Activated T-cell treated with anti-CD3 and anti-CD28 coated beads, Interleukin-2, amount 50 U/mL, for 4 hours (primary cell): ENCODE measurements around the gene PIP5K1C. TPM values are rescaled to one million over a fixed set of nuclear protein-coding genes. Genes with fewer than 3 reads are reported as not detected.

Experiments used
- ATAC-seq, 2 donors: fragments of 200-7000 bp; cut with Tn5 transposase; one replicate each; pipeline ENCODE4 v1.10.0; 2021
- DNase-seq: peaks from one replicate; pipeline ENCODE4 v3.0.0-alpha.2; 2020
- H3K27me3 Mint-ChIP-seq: one replicate; pipeline ENCODE4 v1.8.0; 2021; ENCODE audit warnings: low read depth, mixed read lengths
- H3K36me3 Mint-ChIP-seq: one replicate; pipeline ENCODE4 v1.8.0; 2022; ENCODE audit warnings: mixed read lengths; ENCODE audit not compliant: insufficient read depth
- H3K4me1 Mint-ChIP-seq: one replicate; pipeline ENCODE4 v1.8.0; 2021; ENCODE audit warnings: low read depth, mixed read lengths
- H3K4me3 Mint-ChIP-seq: one replicate; pipeline ENCODE4 v1.8.0; 2021; ENCODE audit warnings: mild to moderate bottlenecking, moderate library complexity, mixed read lengths
- H3K9me3 Mint-ChIP-seq: one replicate; pipeline ENCODE4 v1.8.0; 2021; ENCODE audit warnings: mixed read lengths
- total RNA-seq, 3 donors: library from RNA; stranded (reverse); gene quantifications; one replicate each; pipeline ENCODE4 v1.2.1, GENCODE V29; 2021

Gene PIP5K1C, protein sequence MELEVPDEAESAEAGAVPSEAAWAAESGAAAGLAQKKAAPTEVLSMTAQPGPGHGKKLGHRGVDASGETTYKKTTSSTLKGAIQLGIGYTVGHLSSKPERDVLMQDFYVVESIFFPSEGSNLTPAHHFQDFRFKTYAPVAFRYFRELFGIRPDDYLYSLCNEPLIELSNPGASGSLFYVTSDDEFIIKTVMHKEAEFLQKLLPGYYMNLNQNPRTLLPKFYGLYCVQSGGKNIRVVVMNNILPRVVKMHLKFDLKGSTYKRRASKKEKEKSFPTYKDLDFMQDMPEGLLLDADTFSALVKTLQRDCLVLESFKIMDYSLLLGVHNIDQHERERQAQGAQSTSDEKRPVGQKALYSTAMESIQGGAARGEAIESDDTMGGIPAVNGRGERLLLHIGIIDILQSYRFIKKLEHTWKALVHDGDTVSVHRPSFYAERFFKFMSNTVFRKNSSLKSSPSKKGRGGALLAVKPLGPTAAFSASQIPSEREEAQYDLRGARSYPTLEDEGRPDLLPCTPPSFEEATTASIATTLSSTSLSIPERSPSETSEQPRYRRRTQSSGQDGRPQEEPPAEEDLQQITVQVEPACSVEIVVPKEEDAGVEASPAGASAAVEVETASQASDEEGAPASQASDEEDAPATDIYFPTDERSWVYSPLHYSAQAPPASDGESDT
- 10 to 100 TPM; 12.1 to 20.9 (median 16.7) TPM for total RNA-seq

DNA sequence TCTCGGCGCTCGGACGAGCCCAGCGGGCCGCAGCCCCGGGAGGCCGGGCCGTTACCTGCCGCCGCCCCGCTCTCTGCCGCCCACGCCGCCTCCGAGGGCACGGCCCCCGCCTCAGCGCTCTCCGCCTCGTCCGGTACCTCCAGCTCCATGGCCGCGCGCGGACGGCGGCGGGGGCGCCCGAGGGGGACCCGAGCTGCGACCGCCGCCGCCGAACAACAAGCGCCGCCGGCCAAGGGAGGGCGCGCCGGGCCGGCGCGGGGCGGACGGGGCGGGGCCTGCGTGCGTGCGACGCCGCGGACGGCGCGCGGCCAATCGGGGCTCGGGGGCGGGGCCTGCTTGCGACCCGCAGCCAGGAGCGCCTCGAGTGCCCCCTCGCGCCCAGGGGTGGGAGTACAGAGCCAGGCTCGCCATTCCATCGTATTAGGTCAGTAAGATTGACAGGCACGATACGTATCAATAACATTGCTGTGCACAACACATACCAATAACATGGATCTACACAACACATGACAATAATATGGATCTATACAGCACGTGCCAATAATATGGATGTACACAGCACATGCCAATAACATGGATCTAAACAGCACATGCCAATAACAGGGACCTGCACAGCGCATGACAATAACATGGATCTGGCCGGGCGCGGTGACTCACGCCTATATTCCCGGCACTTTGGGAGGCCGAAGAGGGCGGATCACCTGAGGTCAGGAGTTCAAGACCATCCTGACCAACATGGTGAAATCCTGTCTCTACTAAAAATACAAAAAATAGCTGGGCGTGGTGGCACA, at the start of gene PIP5K1C:
Gene PIP5K1C (minus strand): TSS at position 227 of the 791 bp plus-strand sequence. CDS start 78 bp downstream, at position 149.
- Mint-ChIP-seq H3K4me3 (peak within 1 kb of the TSS; percentile 90), H3K27me3 (no peaks in the 10 kb centered on the region), H3K36me3 (no peaks in the 10 kb centered on the region), H3K4me1 (peaks cover 21% of the 10 kb centered on the region), H3K9me3 (no peaks in the 10 kb centered on the region)
- DNase-seq = peak; percentile 94
- peak; percentile 97 to 98 for ATAC-seq

DNA sequence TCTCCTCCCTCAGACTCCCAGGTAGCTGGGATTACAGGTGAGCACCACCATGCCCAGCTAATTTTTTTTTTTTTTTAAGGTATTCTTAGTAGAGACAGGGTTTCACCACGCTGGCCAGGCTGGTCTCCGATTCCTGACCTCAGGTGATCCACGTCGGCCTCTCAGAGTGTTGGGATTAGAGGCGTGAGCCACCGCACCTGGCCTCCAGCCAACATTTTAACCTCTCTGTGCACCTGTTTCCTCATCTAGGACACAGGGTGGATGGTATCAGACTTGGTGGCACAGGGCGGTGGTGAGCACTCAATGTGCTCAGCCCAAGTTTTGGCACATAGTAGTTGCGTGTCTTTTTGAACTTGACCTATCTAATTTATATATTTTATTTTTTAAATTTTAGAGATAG, 48.7 kb upstream of the PIP5K1C start:
- peaks cover 18% of the 10 kb centered on the region for H3K36me3 Mint-ChIP-seq
- H3K27me3 Mint-ChIP-seq = no peaks in the 10 kb centered on the region
- no peaks in the 10 kb centered on the region for H3K9me3 Mint-ChIP-seq
- no peaks in the 10 kb centered on the region for H3K4me1 Mint-ChIP-seq
- DNase-seq = no peak
- H3K4me3 Mint-ChIP-seq = no peak overlapping the region
- ATAC-seq = no peak

DNA sequence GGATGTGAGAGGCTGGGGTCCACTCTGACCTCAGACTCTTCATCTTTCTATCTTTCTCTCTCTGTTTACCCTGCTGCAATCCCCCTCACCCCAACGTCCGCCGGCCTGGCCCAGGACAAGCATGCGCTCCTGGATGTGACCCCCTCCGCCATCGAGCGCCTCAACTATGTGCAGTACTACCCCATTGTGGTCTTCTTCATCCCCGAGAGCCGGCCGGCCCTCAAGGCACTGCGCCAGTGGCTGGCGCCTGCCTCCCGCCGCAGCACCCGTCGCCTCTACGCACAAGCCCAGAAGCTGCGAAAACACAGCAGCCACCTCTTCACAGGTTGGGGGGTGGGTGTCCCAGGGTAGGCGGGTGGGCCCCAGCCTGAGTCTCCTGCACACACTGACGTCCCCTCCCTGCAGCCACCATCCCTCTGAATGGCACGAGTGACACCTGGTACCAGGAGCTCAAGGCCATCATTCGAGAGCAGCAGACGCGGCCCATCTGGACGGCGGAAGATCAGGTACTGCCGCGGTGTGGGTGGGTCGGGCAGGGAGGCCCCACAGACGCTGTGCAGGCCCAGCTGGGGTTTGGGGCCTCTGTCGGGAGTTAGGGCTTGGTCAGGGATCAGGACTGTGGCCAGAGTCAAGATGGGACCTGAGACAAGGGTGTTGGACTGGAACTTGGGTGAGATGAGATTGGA, 46.2 kb upstream of the PIP5K1C start:
- H3K27me3 Mint-ChIP-seq = no peaks in the 10 kb centered on the region
- H3K4me3 Mint-ChIP-seq = no peak overlapping the region
- H3K9me3 Mint-ChIP-seq = no peaks in the 10 kb centered on the region
- H3K4me1 Mint-ChIP-seq = no peaks in the 10 kb centered on the region
- DNase-seq (no peak), ATAC-seq (no peak)
- H3K36me3 Mint-ChIP-seq = peaks cover 16% of the 10 kb centered on the region

DNA sequence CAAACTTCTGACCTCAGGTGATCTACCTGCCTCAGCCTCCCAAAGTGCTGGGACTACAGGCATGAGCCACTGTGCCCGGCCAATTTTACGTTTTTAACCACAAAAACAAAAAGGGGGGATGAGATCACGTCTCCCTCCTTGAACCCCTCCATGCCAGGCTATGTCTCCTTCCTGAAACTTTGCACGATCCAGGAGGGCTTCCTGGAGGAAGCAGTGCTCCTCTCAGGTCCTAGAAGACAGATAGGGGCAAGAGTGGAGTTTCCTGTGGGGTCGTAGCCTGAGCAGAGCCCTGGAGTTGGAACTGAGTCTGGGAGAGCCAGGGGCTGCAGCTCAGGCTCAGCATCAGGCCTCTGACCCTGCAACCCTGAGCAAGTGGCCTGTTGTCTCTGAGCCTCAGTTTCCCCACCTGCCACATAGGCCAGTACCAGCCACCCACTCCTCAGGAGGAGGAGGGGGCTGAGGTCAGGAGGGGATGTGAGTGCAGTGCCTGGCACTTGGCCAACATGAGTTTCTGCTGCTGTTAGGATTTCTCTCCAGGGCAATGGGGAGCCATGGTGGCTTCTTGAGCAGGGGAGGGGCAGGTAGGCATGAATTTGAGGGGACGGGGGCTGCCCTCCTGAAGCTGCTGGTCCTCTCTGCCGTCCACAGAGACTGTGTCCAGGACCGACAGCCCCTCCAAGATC, 45.2 kb upstream of the PIP5K1C start:
- Mint-ChIP-seq H3K36me3 (peaks cover 11% of the 10 kb centered on the region), H3K4me1 (no peaks in the 10 kb centered on the region)

DNA sequence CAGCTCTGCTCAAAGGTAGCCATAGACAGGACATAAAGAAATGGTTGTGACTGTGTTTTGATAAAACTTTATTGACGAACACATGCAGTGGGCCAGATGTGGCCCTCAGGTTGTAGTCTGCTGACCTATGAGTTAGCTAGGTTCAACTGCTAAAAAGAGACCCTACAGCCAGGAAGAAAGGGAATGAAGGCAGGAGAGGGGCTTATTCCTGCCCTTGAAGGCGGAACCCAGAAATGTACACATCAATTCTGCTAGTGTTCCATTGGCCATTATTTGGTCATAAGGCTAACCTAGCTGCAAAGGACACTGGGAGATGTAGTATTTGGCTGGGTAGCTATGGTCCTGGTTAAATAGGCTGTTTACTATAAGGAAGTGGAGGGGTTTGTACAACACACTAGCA, 43.2 kb upstream of the PIP5K1C start:
- ATAC-seq = no peak
- H3K4me1 Mint-ChIP-seq = peaks cover 12% of the 10 kb centered on the region
- H3K36me3 Mint-ChIP-seq = no peaks in the 10 kb centered on the region
- no peaks in the 10 kb centered on the region for H3K27me3 Mint-ChIP-seq
- DNase-seq = no peak
- H3K9me3 Mint-ChIP-seq = no peaks in the 10 kb centered on the region
- H3K4me3 Mint-ChIP-seq = no peak overlapping the region

More for the DNA sequence above, 45.2 kb upstream of the PIP5K1C start:
- no peak for DNase-seq
- Mint-ChIP-seq H3K4me3 (no peak overlapping the region), H3K9me3 (no peaks in the 10 kb centered on the region), H3K27me3 (no peaks in the 10 kb centered on the region)
- ATAC-seq = no peak

DNA sequence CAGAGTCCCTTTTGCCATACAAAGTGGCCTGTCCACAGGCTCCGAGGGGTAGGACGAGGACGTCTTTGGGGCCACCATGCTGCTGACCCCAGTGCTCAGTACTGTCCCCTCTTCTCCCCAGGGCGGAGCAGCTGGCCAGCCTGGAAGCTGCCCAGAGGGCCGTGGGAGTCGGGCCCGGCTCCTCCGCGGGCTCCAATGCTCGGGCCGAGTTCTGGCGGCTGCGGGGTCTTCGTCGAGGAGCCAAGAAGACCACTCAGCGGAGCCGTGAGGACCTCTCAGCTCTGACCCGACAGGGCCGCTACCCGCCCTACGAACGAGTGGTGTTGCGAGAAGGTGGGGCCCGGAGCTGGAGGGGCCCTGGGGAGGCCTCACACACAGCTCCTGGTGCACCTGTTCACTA, 40.2 kb upstream of the PIP5K1C start:
- no peaks in the 10 kb centered on the region for H3K9me3 Mint-ChIP-seq

GRCh38 chr19:3738477-3739220, 38.4 kb upstream of the PIP5K1C start:
- no peak for ATAC-seq
- Mint-ChIP-seq H3K4me1 (peaks cover 18% of the 10 kb centered on the region), H3K36me3 (no peaks in the 10 kb centered on the region), H3K9me3 (no peaks in the 10 kb centered on the region), H3K4me3 (no peak overlapping the region), H3K27me3 (no peaks in the 10 kb centered on the region)
- no peak for DNase-seq

More for the DNA sequence above, 40.2 kb upstream of the PIP5K1C start:
- no peaks in the 10 kb centered on the region for H3K27me3 Mint-ChIP-seq
- no peak overlapping the region for H3K4me3 Mint-ChIP-seq
- no peak for DNase-seq
- no peaks in the 10 kb centered on the region for H3K36me3 Mint-ChIP-seq
- peaks cover 18% of the 10 kb centered on the region for H3K4me1 Mint-ChIP-seq
- no peak for ATAC-seq

- Mint-ChIP-seq H3K4me1 (peaks cover 18% of the 10 kb centered on the region), H3K4me3 (no peak overlapping the region), H3K27me3 (no peaks in the 10 kb centered on the region), H3K36me3 (no peaks in the 10 kb centered on the region), H3K9me3 (no peaks in the 10 kb centered on the region)
- ATAC-seq (no peak), DNase-seq (no peak)
These were observed 37.4 kb upstream of the PIP5K1C start for GRCh38 chr19:3737487-3738205.

DNA sequence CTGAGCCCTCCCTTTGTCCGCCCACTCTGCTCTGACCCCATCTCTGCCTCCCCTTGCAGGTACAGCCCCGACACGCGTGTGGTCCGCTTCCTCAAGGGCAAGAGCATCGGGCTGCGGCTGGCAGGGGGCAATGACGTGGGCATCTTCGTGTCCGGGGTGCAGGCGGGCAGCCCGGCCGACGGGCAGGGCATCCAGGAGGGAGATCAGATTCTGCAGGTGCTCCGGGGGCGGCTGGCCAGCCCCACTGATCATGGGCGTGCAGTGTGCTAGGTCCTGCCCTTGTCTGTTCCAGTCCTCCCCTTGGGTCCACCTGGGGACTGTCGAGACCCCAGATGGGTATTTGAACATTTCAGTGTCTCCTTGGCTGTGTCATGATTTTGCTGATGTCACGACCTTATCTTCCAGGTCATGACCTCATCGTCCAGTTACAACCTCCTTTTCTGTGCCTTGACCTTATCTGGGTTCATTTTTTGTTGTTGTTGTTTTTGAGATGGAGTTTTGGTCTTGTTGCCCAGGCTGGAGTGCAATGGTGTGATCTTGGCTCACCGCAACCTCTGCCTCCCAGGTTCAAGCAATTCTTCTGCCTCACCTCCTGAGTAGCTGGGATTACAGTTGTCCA, 35.9 kb upstream of the PIP5K1C start:
- Mint-ChIP-seq H3K27me3 (no peaks in the 10 kb centered on the region), H3K4me3 (no peak overlapping the region), H3K36me3 (peaks cover 3% of the 10 kb centered on the region), H3K9me3 (no peaks in the 10 kb centered on the region), H3K4me1 (peaks cover 18% of the 10 kb centered on the region)
- no peak for DNase-seq
- no peak for ATAC-seq

DNA sequence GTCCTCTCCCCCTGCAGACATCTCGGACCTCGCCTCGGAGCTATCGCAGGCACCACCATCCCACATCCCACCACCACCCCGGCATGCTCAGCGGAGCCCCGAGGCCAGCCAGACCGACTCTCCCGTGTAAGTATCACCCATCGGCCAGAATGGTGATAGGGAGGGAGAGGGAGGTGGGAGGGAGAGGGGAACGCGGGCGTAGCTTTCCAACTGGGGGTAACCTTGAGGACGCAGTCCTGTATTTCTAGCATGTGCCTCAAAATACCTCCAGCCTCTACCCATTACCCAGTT, 34.0 kb upstream of the PIP5K1C start:
- H3K4me3 Mint-ChIP-seq = no peak overlapping the region
- peaks cover 3% of the 10 kb centered on the region for H3K36me3 Mint-ChIP-seq
- peaks cover 12% of the 10 kb centered on the region for H3K4me1 Mint-ChIP-seq
- ATAC-seq (no peak), DNase-seq (no peak)
- no peaks in the 10 kb centered on the region for H3K9me3 Mint-ChIP-seq
- no peaks in the 10 kb centered on the region for H3K27me3 Mint-ChIP-seq

- DNase-seq = no peak
- Mint-ChIP-seq H3K4me3 (no peak overlapping the region), H3K4me1 (peaks cover 7% of the 10 kb centered on the region), H3K36me3 (peaks cover 3% of the 10 kb centered on the region), H3K9me3 (no peaks in the 10 kb centered on the region), H3K27me3 (no peaks in the 10 kb centered on the region)
- no peak for ATAC-seq
These were observed 33.5 kb upstream of the PIP5K1C start for GRCh38 chr19:3733549-3734309.

- no peak for DNase-seq
- Mint-ChIP-seq H3K9me3 (no peaks in the 10 kb centered on the region), H3K36me3 (peaks cover 3% of the 10 kb centered on the region), H3K4me3 (no peak overlapping the region), H3K4me1 (no peaks in the 10 kb centered on the region), H3K27me3 (no peaks in the 10 kb centered on the region)
- no peak for ATAC-seq
These were observed 31.8 kb upstream of the PIP5K1C start for GRCh38 chr19:3732108-3732507.
